Panc1 (cell line): ENCODE data around the gene GNAT1.

Source experiments
- POLR2AphosphoS5 ChIP-seq: IDR thresholded peaks from 2 replicates; pipeline ENCODE4 v1.6.1; 2012; ENCODE audit warnings: mild to moderate bottlenecking, low read depth, low read length, moderate library complexity
- TF ChIP-seq, protein P1 (sequence below): fragments of 450-650 bp; IDR thresholded peaks from 2 replicates; pipeline ENCODE4 v1.5.1; 2017; ENCODE audit warnings: mild to moderate bottlenecking
- TF ChIP-seq, protein P2 (sequence below), 2 experiments: IDR thresholded peaks; 2 replicates each; pipeline ENCODE4 v1.6.1; 2011 to 2012; ENCODE audit warnings: low read depth in 2 of 2, control low read depth in 1 of 2, low read length in 1 of 2, mild to moderate bottlenecking in 1 of 2, moderate library complexity in 1 of 2; ENCODE audit not compliant: insufficient read depth in 1 of 2

GRCh38 chr3:50210510-50211367 is 19.3 kb downstream of the GNAT1 start:
- TF ChIP-seq, protein P1, sequence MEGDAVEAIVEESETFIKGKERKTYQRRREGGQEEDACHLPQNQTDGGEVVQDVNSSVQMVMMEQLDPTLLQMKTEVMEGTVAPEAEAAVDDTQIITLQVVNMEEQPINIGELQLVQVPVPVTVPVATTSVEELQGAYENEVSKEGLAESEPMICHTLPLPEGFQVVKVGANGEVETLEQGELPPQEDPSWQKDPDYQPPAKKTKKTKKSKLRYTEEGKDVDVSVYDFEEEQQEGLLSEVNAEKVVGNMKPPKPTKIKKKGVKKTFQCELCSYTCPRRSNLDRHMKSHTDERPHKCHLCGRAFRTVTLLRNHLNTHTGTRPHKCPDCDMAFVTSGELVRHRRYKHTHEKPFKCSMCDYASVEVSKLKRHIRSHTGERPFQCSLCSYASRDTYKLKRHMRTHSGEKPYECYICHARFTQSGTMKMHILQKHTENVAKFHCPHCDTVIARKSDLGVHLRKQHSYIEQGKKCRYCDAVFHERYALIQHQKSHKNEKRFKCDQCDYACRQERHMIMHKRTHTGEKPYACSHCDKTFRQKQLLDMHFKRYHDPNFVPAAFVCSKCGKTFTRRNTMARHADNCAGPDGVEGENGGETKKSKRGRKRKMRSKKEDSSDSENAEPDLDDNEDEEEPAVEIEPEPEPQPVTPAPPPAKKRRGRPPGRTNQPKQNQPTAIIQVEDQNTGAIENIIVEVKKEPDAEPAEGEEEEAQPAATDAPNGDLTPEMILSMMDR, result no peak
- no peak for TF ChIP-seq POLR2AphosphoS5
- TF ChIP-seq, protein P2, sequence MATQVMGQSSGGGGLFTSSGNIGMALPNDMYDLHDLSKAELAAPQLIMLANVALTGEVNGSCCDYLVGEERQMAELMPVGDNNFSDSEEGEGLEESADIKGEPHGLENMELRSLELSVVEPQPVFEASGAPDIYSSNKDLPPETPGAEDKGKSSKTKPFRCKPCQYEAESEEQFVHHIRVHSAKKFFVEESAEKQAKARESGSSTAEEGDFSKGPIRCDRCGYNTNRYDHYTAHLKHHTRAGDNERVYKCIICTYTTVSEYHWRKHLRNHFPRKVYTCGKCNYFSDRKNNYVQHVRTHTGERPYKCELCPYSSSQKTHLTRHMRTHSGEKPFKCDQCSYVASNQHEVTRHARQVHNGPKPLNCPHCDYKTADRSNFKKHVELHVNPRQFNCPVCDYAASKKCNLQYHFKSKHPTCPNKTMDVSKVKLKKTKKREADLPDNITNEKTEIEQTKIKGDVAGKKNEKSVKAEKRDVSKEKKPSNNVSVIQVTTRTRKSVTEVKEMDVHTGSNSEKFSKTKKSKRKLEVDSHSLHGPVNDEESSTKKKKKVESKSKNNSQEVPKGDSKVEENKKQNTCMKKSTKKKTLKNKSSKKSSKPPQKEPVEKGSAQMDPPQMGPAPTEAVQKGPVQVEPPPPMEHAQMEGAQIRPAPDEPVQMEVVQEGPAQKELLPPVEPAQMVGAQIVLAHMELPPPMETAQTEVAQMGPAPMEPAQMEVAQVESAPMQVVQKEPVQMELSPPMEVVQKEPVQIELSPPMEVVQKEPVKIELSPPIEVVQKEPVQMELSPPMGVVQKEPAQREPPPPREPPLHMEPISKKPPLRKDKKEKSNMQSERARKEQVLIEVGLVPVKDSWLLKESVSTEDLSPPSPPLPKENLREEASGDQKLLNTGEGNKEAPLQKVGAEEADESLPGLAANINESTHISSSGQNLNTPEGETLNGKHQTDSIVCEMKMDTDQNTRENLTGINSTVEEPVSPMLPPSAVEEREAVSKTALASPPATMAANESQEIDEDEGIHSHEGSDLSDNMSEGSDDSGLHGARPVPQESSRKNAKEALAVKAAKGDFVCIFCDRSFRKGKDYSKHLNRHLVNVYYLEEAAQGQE (IDR thresholded peaks at IDR 0.05; ENCODE audit: insufficient read depth in 1 of 2, low read depth in 2 of 2, low read length in 1 of 2), result no peak
